Endothelial cell of umbilical vein (primary cell): Measurements from ENCODE around the gene FBXO45.

Experiments
- EZH2 ChIP-seq: IDR thresholded peaks from 2 replicates; pipeline ENCODE4 v1.6.1; 2012; ENCODE audit warnings: borderline replicate concordance, low read depth, mild to moderate bottlenecking, moderate library complexity, low read length, inconsistent platforms; ENCODE audit not compliant: severe bottlenecking
- POLR2A ChIP-seq: IDR thresholded peaks from 2 replicates; pipeline ENCODE4 v1.6.1; 2012; ENCODE audit warnings: low read depth, mild to moderate bottlenecking, control low read depth, low read length
- TF ChIP-seq, protein P1 (sequence below), 2 donors: IDR thresholded peaks; 1 replicate in 1 of 2; 2 replicates in 1 of 2; pipeline ENCODE4 v1.5.1; 2011; ENCODE audit warnings: low read length in 2 of 2, mild to moderate bottlenecking in 2 of 2, moderate library complexity in 2 of 2, control low read depth in 1 of 2, inconsistent platforms in 1 of 2, low read depth in 1 of 2; ENCODE audit not compliant: insufficient read depth in 1 of 2; ENCODE audit errors: extremely low read depth in 1 of 2

DNA sequence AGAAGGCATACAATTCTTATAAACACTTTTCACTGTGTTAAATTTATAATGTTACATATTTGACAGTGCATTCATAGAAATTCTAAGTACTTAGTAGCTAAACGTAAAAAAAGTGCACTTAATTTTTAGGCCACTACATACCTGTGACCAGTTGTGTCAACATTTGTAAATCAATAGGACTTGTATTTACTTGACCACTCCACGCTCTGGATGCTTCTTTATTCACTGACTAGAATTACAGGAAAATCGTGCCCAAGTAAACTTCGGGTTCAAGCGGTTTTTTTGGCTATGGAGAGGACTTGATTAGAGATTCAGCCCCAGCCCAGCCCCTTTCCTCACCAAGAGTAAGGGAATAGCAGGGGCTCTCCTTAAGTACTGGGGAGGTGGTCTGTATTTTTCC is 21.9 kb upstream of the FBXO45 start:
- TF ChIP-seq, protein P1, sequence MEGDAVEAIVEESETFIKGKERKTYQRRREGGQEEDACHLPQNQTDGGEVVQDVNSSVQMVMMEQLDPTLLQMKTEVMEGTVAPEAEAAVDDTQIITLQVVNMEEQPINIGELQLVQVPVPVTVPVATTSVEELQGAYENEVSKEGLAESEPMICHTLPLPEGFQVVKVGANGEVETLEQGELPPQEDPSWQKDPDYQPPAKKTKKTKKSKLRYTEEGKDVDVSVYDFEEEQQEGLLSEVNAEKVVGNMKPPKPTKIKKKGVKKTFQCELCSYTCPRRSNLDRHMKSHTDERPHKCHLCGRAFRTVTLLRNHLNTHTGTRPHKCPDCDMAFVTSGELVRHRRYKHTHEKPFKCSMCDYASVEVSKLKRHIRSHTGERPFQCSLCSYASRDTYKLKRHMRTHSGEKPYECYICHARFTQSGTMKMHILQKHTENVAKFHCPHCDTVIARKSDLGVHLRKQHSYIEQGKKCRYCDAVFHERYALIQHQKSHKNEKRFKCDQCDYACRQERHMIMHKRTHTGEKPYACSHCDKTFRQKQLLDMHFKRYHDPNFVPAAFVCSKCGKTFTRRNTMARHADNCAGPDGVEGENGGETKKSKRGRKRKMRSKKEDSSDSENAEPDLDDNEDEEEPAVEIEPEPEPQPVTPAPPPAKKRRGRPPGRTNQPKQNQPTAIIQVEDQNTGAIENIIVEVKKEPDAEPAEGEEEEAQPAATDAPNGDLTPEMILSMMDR (IDR thresholded peaks at IDR 0.05; ENCODE audit: extremely low read depth in 1 of 2, insufficient read depth in 1 of 2, low read depth in 1 of 2, low read length in 2 of 2), result no peak
- TF ChIP-seq POLR2A (no peak), EZH2 (no peak)
